ENCODE measurements around the gene PCDH17.

The PCDH17 gene

DNA sequence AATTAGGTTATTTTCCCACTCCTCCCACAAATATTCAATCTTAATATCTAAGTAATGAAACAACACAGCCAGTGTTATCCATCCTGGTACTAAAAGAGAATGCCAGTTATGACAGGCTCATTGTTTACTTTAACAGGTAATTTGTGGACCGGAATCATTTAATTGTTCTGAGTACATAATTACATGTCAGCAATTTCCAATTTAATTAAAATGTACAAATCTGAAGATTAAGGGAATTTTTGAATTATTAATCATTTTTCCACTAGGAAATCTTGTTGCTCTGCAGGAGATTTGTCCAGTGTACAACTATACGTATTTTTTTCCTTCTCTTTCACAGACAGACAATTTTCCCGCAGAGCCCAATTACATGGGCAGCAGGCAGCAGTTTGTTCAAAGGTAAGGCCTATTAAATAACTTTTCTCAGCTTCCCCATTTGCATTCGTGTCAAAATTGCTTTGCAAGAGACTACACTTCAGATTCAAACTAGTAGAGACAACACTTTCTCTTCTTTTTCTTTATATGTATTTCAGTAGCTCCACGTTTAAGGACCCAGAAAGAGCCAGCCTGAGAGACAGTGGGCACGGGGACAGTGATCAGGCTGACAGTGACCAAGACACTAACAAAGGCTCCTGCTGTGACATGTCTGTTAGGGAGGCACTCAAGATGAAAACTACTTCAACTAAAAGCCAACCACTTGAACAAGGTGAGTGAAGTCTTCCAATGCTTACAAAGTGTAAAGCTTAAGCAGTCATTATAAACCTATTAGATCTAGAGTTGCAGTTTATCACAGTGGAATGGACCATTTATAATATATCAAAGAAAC, 34.8 kb downstream of the PCDH17 start:
- Histone ChIP-seq H3K9ac (ENCODE audit: low read length) (no peak overlapping the region), H3K27me3 (ENCODE audit: low read depth, low read length) (no peaks in the 10 kb centered on the region), H3K27ac (ENCODE audit: low read length) (no peak overlapping the region), H3K36me3 (replicated peaks; ENCODE audit: low read depth, low read length) (no peaks in the 10 kb centered on the region), H4K20me1 (ENCODE audit: insufficient read depth, low read length) (no peaks in the 10 kb centered on the region), H3K4me3 (ENCODE audit: low read length) (no peak overlapping the region), H3K9me3 (ENCODE audit: insufficient read depth, low read length) (no peaks in the 10 kb centered on the region), H3K4me2 (ENCODE audit: low read length) (no peak overlapping the region), H3K4me1 (ENCODE audit: low read length) (no peaks in the 10 kb centered on the region), H3K79me2 (ENCODE audit: low read length) (no peaks in the 10 kb centered on the region), H2AFZ (ENCODE audit: low read depth, low read length) (peak overlapping the region; percentile 22)
- TF ChIP-seq EZH2phosphoT487 (IDR thresholded peaks at IDR 0.05; ENCODE audit: low read depth): no peak
- TF ChIP-seq, protein P1, sequence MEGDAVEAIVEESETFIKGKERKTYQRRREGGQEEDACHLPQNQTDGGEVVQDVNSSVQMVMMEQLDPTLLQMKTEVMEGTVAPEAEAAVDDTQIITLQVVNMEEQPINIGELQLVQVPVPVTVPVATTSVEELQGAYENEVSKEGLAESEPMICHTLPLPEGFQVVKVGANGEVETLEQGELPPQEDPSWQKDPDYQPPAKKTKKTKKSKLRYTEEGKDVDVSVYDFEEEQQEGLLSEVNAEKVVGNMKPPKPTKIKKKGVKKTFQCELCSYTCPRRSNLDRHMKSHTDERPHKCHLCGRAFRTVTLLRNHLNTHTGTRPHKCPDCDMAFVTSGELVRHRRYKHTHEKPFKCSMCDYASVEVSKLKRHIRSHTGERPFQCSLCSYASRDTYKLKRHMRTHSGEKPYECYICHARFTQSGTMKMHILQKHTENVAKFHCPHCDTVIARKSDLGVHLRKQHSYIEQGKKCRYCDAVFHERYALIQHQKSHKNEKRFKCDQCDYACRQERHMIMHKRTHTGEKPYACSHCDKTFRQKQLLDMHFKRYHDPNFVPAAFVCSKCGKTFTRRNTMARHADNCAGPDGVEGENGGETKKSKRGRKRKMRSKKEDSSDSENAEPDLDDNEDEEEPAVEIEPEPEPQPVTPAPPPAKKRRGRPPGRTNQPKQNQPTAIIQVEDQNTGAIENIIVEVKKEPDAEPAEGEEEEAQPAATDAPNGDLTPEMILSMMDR (IDR thresholded peaks at IDR 0.05; ENCODE audit: low read depth, low read length): no peak

DNA sequence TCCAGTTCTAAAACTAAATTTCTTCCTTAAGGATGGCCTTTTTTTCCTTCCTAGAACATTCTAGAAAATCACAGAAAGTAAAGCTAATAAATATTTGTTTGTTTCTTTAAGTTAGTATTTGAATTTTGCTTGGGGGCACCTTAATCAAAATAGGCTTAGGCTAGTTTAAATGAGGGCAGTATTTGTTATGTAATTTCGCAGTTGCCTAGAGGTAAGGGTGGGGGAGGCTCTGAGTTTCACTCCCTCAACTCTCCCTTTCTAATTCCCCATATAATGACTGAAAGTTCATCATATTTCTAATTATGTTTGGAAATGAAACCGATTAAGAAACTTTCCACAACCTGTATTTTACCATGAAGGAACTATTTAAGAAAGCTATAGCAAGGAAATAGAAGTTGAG, 40.6 kb downstream of the PCDH17 start:
- no peak overlapping the region for H3K27ac ChIP-seq (ENCODE audit: low read length)
- no peaks in the 10 kb centered on the region for H3K4me1 ChIP-seq (ENCODE audit: low read length)
- no peak overlapping the region for H3K4me2 ChIP-seq (ENCODE audit: low read length)
- H3K36me3 ChIP-seq (replicated peaks; ENCODE audit: low read depth, low read length): no peaks in the 10 kb centered on the region
- no peaks in the 10 kb centered on the region for H4K20me1 ChIP-seq (ENCODE audit: insufficient read depth, low read length)
- H3K4me3 ChIP-seq (ENCODE audit: low read length): no peak overlapping the region
- TF ChIP-seq, protein P1 (IDR thresholded peaks at IDR 0.05; ENCODE audit: low read depth, low read length): no peak
- no peak for TF ChIP-seq EZH2phosphoT487 (IDR thresholded peaks at IDR 0.05; ENCODE audit: low read depth)
- H3K9ac ChIP-seq (ENCODE audit: low read length): no peak overlapping the region
- no peaks in the 10 kb centered on the region for H3K79me2 ChIP-seq (ENCODE audit: low read length)
- no peaks in the 10 kb centered on the region for H3K27me3 ChIP-seq (ENCODE audit: low read depth, low read length)
- no peaks in the 10 kb centered on the region for H3K9me3 ChIP-seq (ENCODE audit: insufficient read depth, low read length)
- H2AFZ ChIP-seq (ENCODE audit: low read depth, low read length): no peak overlapping the region

- Histone ChIP-seq H2AFZ (ENCODE audit: low read depth, low read length) (no peak overlapping the region), H3K27me3 (ENCODE audit: low read depth, low read length) (no peaks in the 10 kb centered on the region), H3K79me2 (ENCODE audit: low read length) (no peaks in the 10 kb centered on the region), H4K20me1 (ENCODE audit: insufficient read depth, low read length) (no peaks in the 10 kb centered on the region), H3K4me3 (ENCODE audit: low read length) (no peak overlapping the region), H3K9me3 (ENCODE audit: insufficient read depth, low read length) (no peaks in the 10 kb centered on the region), H3K36me3 (replicated peaks; ENCODE audit: low read depth, low read length) (no peaks in the 10 kb centered on the region), H3K9ac (ENCODE audit: low read length) (no peak overlapping the region), H3K27ac (ENCODE audit: low read length) (no peak overlapping the region), H3K4me2 (ENCODE audit: low read length) (no peak overlapping the region), H3K4me1 (ENCODE audit: low read length) (no peaks in the 10 kb centered on the region)
- TF ChIP-seq EZH2phosphoT487 (IDR thresholded peaks at IDR 0.05; ENCODE audit: low read depth): no peak
- TF ChIP-seq, protein P1 (IDR thresholded peaks at IDR 0.05; ENCODE audit: low read depth, low read length): no peak
Observed at GRCh38 chr13:57673197-57673596, 41.7 kb downstream of the PCDH17 start.

GRCh38 chr13:57675526-57675925, 44.0 kb downstream of the PCDH17 start:
- no peaks in the 10 kb centered on the region for H3K9me3 ChIP-seq (ENCODE audit: insufficient read depth, low read length)
- H3K27me3 ChIP-seq (ENCODE audit: low read depth, low read length): no peaks in the 10 kb centered on the region
- H3K79me2 ChIP-seq (ENCODE audit: low read length): no peaks in the 10 kb centered on the region
- TF ChIP-seq, protein P1 (IDR thresholded peaks at IDR 0.05; ENCODE audit: low read depth, low read length): no peak
- no peak for TF ChIP-seq EZH2phosphoT487 (IDR thresholded peaks at IDR 0.05; ENCODE audit: low read depth)
- no peaks in the 10 kb centered on the region for H3K36me3 ChIP-seq (replicated peaks; ENCODE audit: low read depth, low read length)
- no peak overlapping the region for H3K9ac ChIP-seq (ENCODE audit: low read length)
- H3K4me1 ChIP-seq (ENCODE audit: low read length): no peaks in the 10 kb centered on the region
- no peak overlapping the region for H3K27ac ChIP-seq (ENCODE audit: low read length)
- no peak overlapping the region for H3K4me2 ChIP-seq (ENCODE audit: low read length)
- H3K4me3 ChIP-seq (ENCODE audit: low read length): no peak overlapping the region
- H4K20me1 ChIP-seq (ENCODE audit: insufficient read depth, low read length): no peaks in the 10 kb centered on the region
- H2AFZ ChIP-seq (ENCODE audit: low read depth, low read length): 0 out of 2 replicates have a peak overlapping the region, but pooled peaks have one; percentile 20

All from OCI-LY3 (cell line).